H1 (cell line): ENCODE results near the gene RBM26. TPM values are rescaled to one million over a fixed set of nuclear protein-coding genes. Genes with fewer than 3 reads are reported as not detected.

Experiments used
- CTCF ChIA-PET: fragments of 300-600 bp; sonication (Branson Sonifier 250); formaldehyde crosslinking; loops from one replicate; lab custom pipeline; 2021; ENCODE audit not compliant: partially characterized antibody; lab: Charles Lee
- POLR2A ChIA-PET: fragments of 300-600 bp; sonication (Branson Sonifier 250); formaldehyde crosslinking; loops from one replicate; lab custom pipeline; 2021; ENCODE audit warnings: inconsistent platforms; ENCODE audit not compliant: partially characterized antibody; lab: Charles Lee
- DNase-seq, 2 experiments: peaks; one replicate each; pipeline versions ENCODE4 v3.0.0 to v3.0.0-alpha.2; 2010 to 2022; ENCODE audit warnings: low spot score in 2 of 2, low read depth in 1 of 2, mixed read lengths in 1 of 2
- FAIRE-seq: peaks from 2 replicates; lab custom pipeline; 2011; peaks lifted over from hg19 to GRCh38; lab: Jason Lieb, UNC
- H2AFZ ChIP-seq: 2 replicates; pipeline ENCODE4 v1.8.1; 2012; ENCODE audit warnings: low read length, inconsistent platforms
- H2AK5ac ChIP-seq: 2 replicates; pipeline ENCODE4 v1.6.1; 2013; ENCODE audit warnings: low read depth, low read length
- H2BK120ac ChIP-seq: replicated peaks from 2 replicates; pipeline ENCODE3; 2013; ENCODE audit warnings: low read depth, low read length, inconsistent platforms
- H2BK12ac ChIP-seq: 2 replicates; pipeline ENCODE4 v1.6.1; 2013; ENCODE audit warnings: low read depth, low read length
- H2BK15ac ChIP-seq: 2 replicates; pipeline ENCODE4 v1.6.1; 2013; ENCODE audit warnings: low read length
- H2BK20ac ChIP-seq: 2 replicates; pipeline ENCODE4 v1.6.1; 2013; ENCODE audit warnings: low read length
- H2BK5ac ChIP-seq: 2 replicates; pipeline ENCODE4 v1.6.1; 2013; ENCODE audit warnings: low read depth, low read length
- H3K14ac ChIP-seq: 2 replicates; pipeline ENCODE4 v1.6.1; 2013; ENCODE audit warnings: inconsistent platforms; ENCODE audit not compliant: insufficient read length
- H3K18ac ChIP-seq: 2 replicates; pipeline ENCODE4 v1.6.1; 2013; ENCODE audit warnings: low read length; ENCODE audit errors: extremely low read depth
- H3K23ac ChIP-seq: 2 replicates; pipeline ENCODE4 v1.6.1; 2013; ENCODE audit warnings: inconsistent platforms; ENCODE audit not compliant: insufficient read length
- H3K23me2 ChIP-seq: 2 replicates; pipeline ENCODE4 v1.6.1; 2013; ENCODE audit warnings: low read depth, low read length
- H3K27ac ChIP-seq: 2 replicates; pipeline ENCODE4 v1.6.1; 2011; ENCODE audit warnings: low read depth, low read length, inconsistent platforms
- H3K27me3 ChIP-seq, 4 experiments: replicated peaks in 1 of 4; 1 replicate in 1 of 4; 2 replicates in 3 of 4; pipeline versions ENCODE4 v1.6.1 to v1.8.1; 2011 to 2013; ENCODE audit warnings: low read length in 3 of 4, mild to moderate bottlenecking in 3 of 4, inconsistent platforms in 2 of 4, mixed read lengths in 2 of 4, moderate library complexity in 1 of 4; ENCODE audit not compliant: control insufficient read depth in 3 of 4, insufficient read depth in 3 of 4; ENCODE audit errors: extremely low read depth in 1 of 4
- H3K36me3 ChIP-seq, 4 experiments: 2 replicates each; pipeline versions ENCODE4 v1.6.1 to v1.8.1; 2011 to 2013; ENCODE audit warnings: mild to moderate bottlenecking in 4 of 4, low read length in 3 of 4, moderate library complexity in 2 of 4, control low read depth in 1 of 4, inconsistent platforms in 1 of 4; ENCODE audit not compliant: insufficient read depth in 4 of 4, control insufficient read depth in 2 of 4
- H3K4ac ChIP-seq: replicated peaks from 2 replicates; pipeline ENCODE3; 2013; ENCODE audit warnings: low read length, low read depth, mixed read lengths, inconsistent platforms; ENCODE audit not compliant: insufficient read length
- H3K4me1 ChIP-seq, 4 experiments: replicated peaks in 1 of 4; 1 replicate in 1 of 4; 2 replicates in 3 of 4; pipeline versions ENCODE4 v1.6.1 to v1.8.1; 2011 to 2013; ENCODE audit warnings: low read length in 3 of 4, inconsistent platforms in 2 of 4, mixed read lengths in 1 of 4; ENCODE audit not compliant: insufficient read depth in 4 of 4, control insufficient read depth in 3 of 4
- H3K4me2 ChIP-seq, 2 experiments: 2 replicates each; pipeline versions ENCODE4 v1.6.1 to v1.8.1; 2011 to 2013; ENCODE audit warnings: low read depth in 2 of 2, low read length in 2 of 2, control low read depth in 1 of 2, inconsistent platforms in 1 of 2, mild to moderate bottlenecking in 1 of 2; ENCODE audit not compliant: insufficient read depth in 1 of 2
- H3K4me3 ChIP-seq, 4 experiments: fragments of 200-600, 300-600 bp in 1 of 4; sonication (generic), shearing (Covaris generic), sonication (Bioruptor Twin) in 1 of 4; 2 replicates each; pipeline versions ENCODE4 v1.5.1 to v1.8.1; 2011 to 2016; ENCODE audit warnings: low read length in 4 of 4, low read depth in 3 of 4, control low read depth in 2 of 4, inconsistent platforms in 2 of 4, mild to moderate bottlenecking in 2 of 4, mixed read lengths in 1 of 4, moderate library complexity in 1 of 4; ENCODE audit not compliant: insufficient read depth in 2 of 4; ENCODE audit errors: extremely low read depth in 1 of 4
- H3K56ac ChIP-seq: replicated peaks from 2 replicates; pipeline ENCODE3; 2013; ENCODE audit warnings: low read depth, mild to moderate bottlenecking, mixed read lengths, low read length, inconsistent platforms; ENCODE audit not compliant: insufficient read length
- H3K79me1 ChIP-seq: 2 replicates; pipeline ENCODE4 v1.6.1; 2013; ENCODE audit warnings: low read depth, low read length, control low read depth
- H3K79me2 ChIP-seq, 2 experiments: 2 replicates each; pipeline versions ENCODE4 v1.6.1 to v1.8.1; 2012 to 2013; ENCODE audit warnings: low read length in 2 of 2, mild to moderate bottlenecking in 2 of 2, inconsistent platforms in 1 of 2; ENCODE audit not compliant: insufficient read depth in 2 of 2, control insufficient read depth in 1 of 2
- H3K9ac ChIP-seq, 4 experiments: replicated peaks in 1 of 4; 1 replicate in 1 of 4; 2 replicates in 3 of 4; pipeline versions ENCODE4 v1.6.1 to v1.8.1; 2011 to 2013; ENCODE audit warnings: low read depth in 3 of 4, low read length in 3 of 4, control low read depth in 2 of 4, mild to moderate bottlenecking in 2 of 4, moderate library complexity in 2 of 4, inconsistent platforms in 1 of 4; ENCODE audit errors: extremely low read depth in 1 of 4
- H3K9me3 ChIP-seq, 2 experiments: 2 replicates each; pipeline versions ENCODE4 v1.6.1 to v1.8.1; 2012 to 2013; ENCODE audit warnings: mild to moderate bottlenecking in 2 of 2, moderate library complexity in 2 of 2, control low read depth in 1 of 2, inconsistent platforms in 1 of 2, low read depth in 1 of 2, low read length in 1 of 2, mixed read lengths in 1 of 2; ENCODE audit not compliant: insufficient read depth in 2 of 2
- H4K20me1 ChIP-seq, 2 experiments: replicated peaks in 1 of 2; 2 replicates each; pipeline versions ENCODE3 to v1.8.1; 2011 to 2013; ENCODE audit warnings: inconsistent platforms in 2 of 2, low read length in 2 of 2, mild to moderate bottlenecking in 1 of 2; ENCODE audit not compliant: insufficient read depth in 2 of 2, control insufficient read depth in 1 of 2
- H4K5ac ChIP-seq: 2 replicates; pipeline ENCODE4 v1.6.1; 2013; ENCODE audit warnings: low read length, low read depth, mixed read lengths, inconsistent platforms; ENCODE audit not compliant: insufficient read length
- H4K8ac ChIP-seq: 2 replicates; pipeline ENCODE4 v1.8.0; 2013; ENCODE audit warnings: mild to moderate bottlenecking, moderate library complexity, low read length, inconsistent platforms; ENCODE audit not compliant: insufficient read depth; ENCODE audit errors: extremely low read depth
- H4K91ac ChIP-seq: replicated peaks from 2 replicates; pipeline ENCODE3; 2013; ENCODE audit warnings: low read length, mixed read lengths, inconsistent platforms; ENCODE audit not compliant: insufficient read length
- BCL11A ChIP-seq, 2 experiments: IDR thresholded peaks; one replicate each; pipeline ENCODE4 v1.6.1; 2011; ENCODE audit warnings: low read depth in 2 of 2, low read length in 2 of 2, mild to moderate bottlenecking in 2 of 2
- CHD2 ChIP-seq: IDR thresholded peaks from 2 replicates; pipeline ENCODE4 v1.6.1; 2012; ENCODE audit warnings: low read length, improper control_type of control experiment
- MAFK ChIP-seq: IDR thresholded peaks from 2 replicates; pipeline ENCODE4 v1.6.1; 2012; ENCODE audit warnings: low read depth, mild to moderate bottlenecking, improper control_type of control experiment, low read length
- USF2 ChIP-seq: IDR thresholded peaks from 2 replicates; pipeline ENCODE4 v1.6.1; 2011; ENCODE audit warnings: low read length, improper control_type of control experiment
- WGBS, 2 experiments: shearing (Covaris generic) in 1 of 2; methylation state at CpG; one replicate each; pipeline versions ENCODE4 v1.1.6 to v1.1.7; 2013 to 2015; ENCODE audit warnings: low lambda C conversion rate in 2 of 2, mixed read lengths in 2 of 2, inconsistent platforms in 1 of 2, low coverage in 1 of 2, missing lambda C conversion rate in 1 of 2; ENCODE audit not compliant: insufficient replicate concordance in 2 of 2, insufficient coverage in 1 of 2, insufficient read length in 1 of 2; ENCODE audit errors: extremely low coverage in 1 of 2, missing lambda C conversion rate in 1 of 2; 5-methylcytosine and 5-hydroxymethylcytosine counted together
- polyA plus RNA-seq, 7 experiments: library from polyadenylated mRNA; depleted of rRNA in 3 of 7; stranded (reverse) in 5 of 7; unstranded in 2 of 7; fragments of >200 nt in 5 of 7; fragments of 200-250 nt in 2 of 7; gene quantifications; 1 replicate in 5 of 7; 2 replicates in 1 of 7; 4 replicates in 1 of 7; pipeline versions ENCODE4 v1.2.1 to v1.2.3, GENCODE V29; 2011 to 2013; ENCODE audit warnings: missing spikeins in 2 of 7, mixed read lengths in 2 of 7
- total RNA-seq: library from RNA; stranded (reverse); fragmentation: NEBNext Ultra II Directional; extraction: Animal tissue kit (Norgen Biotek cat#: 25700); gene quantifications from 2 replicates; pipeline ENCODE4 v1.2.1, GENCODE V29; 2021

Gene RBM26
- total and polyA plus RNA-seq, 2 of the 8 experiments (the other 6 are each of a cell fraction or from before 2014, with no cell fraction given): 20.3 to 65.5 TPM

- H2BK20ac ChIP-seq: no peak overlapping the region
- ChIA-PET POLR2A (no interaction called here), CTCF (interaction anchor here (3.1 kb wide), 1 partner anchor 10 kb away, joined by 14 read pairs; no protein-coding TSS in a partner anchor)
- no peak overlapping the region for H4K8ac ChIP-seq
- H3K79me1 ChIP-seq: no peaks in the 10 kb centered on the region
- H2AFZ ChIP-seq: no peak overlapping the region
- no peak overlapping the region for H2BK120ac ChIP-seq
- no peak overlapping the region; a peak in 1 of 4 replicates for H3K4me2 ChIP-seq
- H3K23me2 ChIP-seq: no peaks in the 10 kb centered on the region
- H3K9me3 ChIP-seq: no peaks in the 10 kb centered on the region
- no peak overlapping the region for H2AK5ac ChIP-seq
- H3K4me1 ChIP-seq: peaks cover 0 to 5% (median 1%) of the 10 kb centered on the region in 4 experiments; a peak in 4 of 7 replicates
- H3K27ac ChIP-seq: no peak overlapping the region
- no peak overlapping the region for H2BK12ac ChIP-seq
- H3K27me3 ChIP-seq: no peaks in the 10 kb centered on the region
- H2BK5ac ChIP-seq: no peak overlapping the region
- H4K91ac ChIP-seq: no peak overlapping the region
- no peak overlapping the region for H4K5ac ChIP-seq
- H3K4me3 ChIP-seq: no peak overlapping the region
- H3K9ac ChIP-seq: no peak overlapping the region
- H3K56ac ChIP-seq: no peak overlapping the region
- FAIRE-seq (no peak), DNase-seq (no peak)
- peaks cover 0 to 12% (median 4%) of the 10 kb centered on the region in 4 experiments; a peak in 3 of 8 replicates for H3K36me3 ChIP-seq
- WGBS, 2 experiments: 76% methylated on average over 1 of the region's 1 CpG; no CpG with 5 or more reads in 1 of the 2 experiments
- peaks cover 4 to 91% of the 10 kb centered on the region in 2 experiments; a peak in 3 of 4 replicates for H3K79me2 ChIP-seq
- no peak overlapping the region for H3K18ac ChIP-seq
- H3K23ac ChIP-seq: no peak overlapping the region
- no peak overlapping the region for H3K14ac ChIP-seq
- peaks cover 0 to 7% of the 10 kb centered on the region in 2 experiments for H4K20me1 ChIP-seq
- no peak overlapping the region for H2BK15ac ChIP-seq
- no peak overlapping the region for H3K4ac ChIP-seq
- TF ChIP-seq BCL11A (IDR thresholded peaks at IDR 0.05; ENCODE audit: low read depth in 2 of 2, low read length in 2 of 2) (no peak), USF2 (no peak), CHD2 (no peak), MAFK (no peak)
Observed at GRCh38 chr13:79382545-79383275, 23.3 kb downstream of the RBM26 start.
